K562 (cell line): ENCODE measurements around the gene KAT7. TPM values are rescaled to one million over a fixed set of nuclear protein-coding genes. Genes with fewer than 3 reads are reported as not detected.

Experiments used
- CHD2 ChIP-seq: IDR thresholded peaks from 2 replicates; pipeline ENCODE4 v1.6.1; 2011; ENCODE audit warnings: low read depth, low read length
- EHMT2 ChIP-seq: fragments of 450-650 bp; IDR thresholded peaks from 2 replicates; pipeline ENCODE4 v1.6.1; 2018; ENCODE audit warnings: antibody characterized with exemption
- EP400 ChIP-seq: fragments of 450-650 bp; IDR thresholded peaks from 2 replicates; pipeline ENCODE4 v1.6.1; 2017; ENCODE audit warnings: antibody characterized with exemption, mild to moderate bottlenecking, moderate library complexity
- ETS2 ChIP-seq: IDR thresholded peaks from 2 replicates; pipeline ENCODE4 v1.6.1; 2016; ENCODE audit warnings: borderline replicate concordance, missing genetic modification characterization, mild to moderate bottlenecking, moderate library complexity, missing compliant biosample characterization; ENCODE audit not compliant: poor library complexity, severe bottlenecking
- FOXJ3 ChIP-seq: sonication (generic); formaldehyde crosslinking; IDR thresholded peaks from 2 replicates; pipeline ENCODE4 v1.4.0; 2020; ENCODE audit warnings: mild to moderate bottlenecking, missing genetic modification reagents
- HNRNPH1 ChIP-seq: fragments of 200-400 bp; formaldehyde crosslinking; optimal IDR thresholded peaks from 2 replicates; pipeline ENCODE3; 2017; ENCODE audit warnings: low read depth, mild to moderate bottlenecking, low read length, moderate library complexity
- MTA2 ChIP-seq: fragments of 450-650 bp; IDR thresholded peaks from 2 replicates; pipeline ENCODE4 v1.6.1; 2016; ENCODE audit warnings: low read depth
- NELFE ChIP-seq: IDR thresholded peaks from 2 replicates; pipeline ENCODE4 v1.6.1; 2011; ENCODE audit warnings: mild to moderate bottlenecking; ENCODE audit not compliant: insufficient read depth, insufficient read length
- NFE2 ChIP-seq: IDR thresholded peaks from 2 replicates; pipeline ENCODE4 v1.6.1; 2014; ENCODE audit warnings: antibody characterized with exemption, low read depth
- PPARD ChIP-seq: fragments of 250-450 bp; sonication (Bioruptor Pico); IDR thresholded peaks from 2 replicates; pipeline ENCODE4 v1.8.0; 2022; ENCODE audit warnings: inconsistent platforms, mild to moderate bottlenecking, moderate library complexity
- SMARCA5 ChIP-seq: fragments of 450-650 bp; IDR thresholded peaks from 2 replicates; pipeline ENCODE4 v1.6.1; 2016
- TAF1 ChIP-seq: IDR thresholded peaks from 2 replicates; pipeline ENCODE4 v1.6.1; 2011; ENCODE audit warnings: mild to moderate bottlenecking, low read length, moderate library complexity; ENCODE audit not compliant: insufficient read depth, control insufficient read depth, severe bottlenecking; ENCODE audit errors: extremely low read depth
- TARDBP ChIP-seq: fragments of 450-650 bp; IDR thresholded peaks from 2 replicates; pipeline ENCODE4 v1.6.1; 2016
- XRCC4 ChIP-seq: IDR thresholded peaks from one replicate; pipeline ENCODE4 v1.6.1; 2011; ENCODE audit not compliant: insufficient read depth, insufficient read length; ENCODE audit errors: extremely low read depth
- ZC3H11A ChIP-seq: IDR thresholded peaks from 2 replicates; pipeline ENCODE4 v1.6.1; 2012; ENCODE audit warnings: low read depth, low read length, improper control_type of control experiment
- ZNF347 ChIP-seq: fragments of 450-650 bp; formaldehyde crosslinking; IDR thresholded peaks from 2 replicates; pipeline ENCODE4 v1.4.0; 2020; ENCODE audit warnings: low read depth, mild to moderate bottlenecking, moderate library complexity
- polyA plus RNA-seq, 8 experiments: library from polyadenylated mRNA; depleted of rRNA in 4 of 8; stranded (reverse) in 5 of 8; unstranded in 3 of 8; fragments of >200 nt; fragmentation: Nextera tagmentation in 2 of 8; fragmentation: Illumina TruSeq in 1 of 8; extraction: Ambion mirVana in 2 of 8; extraction: Trizol in 1 of 8; gene quantifications; 2 replicates each; pipeline versions ENCODE4 v1.2.1 to v1.2.3, GENCODE V29; 2011 to 2014; ENCODE audit warnings: inconsistent platforms in 1 of 8, missing spikeins in 1 of 8
- total RNA-seq, 7 experiments: library from RNA; depleted of rRNA in 6 of 7; stranded (reverse); fragments of >200 nt in 6 of 7; fragmentation: Illumina TruSeq in 2 of 7; extraction: Trizol in 2 of 7; gene quantifications; 2 replicates each; pipeline versions ENCODE4 v1.2.1 to v1.2.3, GENCODE V29; 2011 to 2021; ENCODE audit warnings: low replicate concordance in 1 of 7
- TF ChIP-seq, protein P1 (sequence below): sonication (generic); formaldehyde crosslinking; IDR thresholded peaks from 2 replicates; pipeline ENCODE4 v1.8.1; 2023; ENCODE audit warnings: mild to moderate bottlenecking, missing genetic modification reagents
- TF ChIP-seq, protein P2 (sequence below): sonication (generic); formaldehyde crosslinking; IDR thresholded peaks from 2 replicates; pipeline ENCODE4 v1.8.1; 2022; ENCODE audit warnings: missing genetic modification reagents
- TF ChIP-seq, protein P3 (sequence below), 2 experiments: fragments of 450-650 bp; conservative IDR thresholded peaks; 2 replicates each; pipeline ENCODE4 v1.6.1; 2017; ENCODE audit warnings: mild to moderate bottlenecking in 2 of 2, moderate library complexity in 2 of 2
- TF ChIP-seq, protein P4 (sequence below): fragments of 250-450 bp; sonication (Bioruptor Pico); IDR thresholded peaks from 2 replicates; pipeline ENCODE4 v1.6.1; 2021; ENCODE audit warnings: mild to moderate bottlenecking
- TF ChIP-seq, protein P5 (sequence below): fragments of 250-450 bp; sonication (Bioruptor Pico); IDR thresholded peaks from 2 replicates; pipeline ENCODE4 v1.8.0; 2022; ENCODE audit warnings: inconsistent platforms, mild to moderate bottlenecking, moderate library complexity, borderline replicate concordance
- TF ChIP-seq, protein P6 (sequence below): fragments of 250-450 bp; sonication (Bioruptor Pico); IDR thresholded peaks from 2 replicates; pipeline ENCODE4 v1.8.0; 2021; ENCODE audit warnings: borderline replicate concordance, mild to moderate bottlenecking, moderate library complexity; ENCODE audit not compliant: poor library complexity, severe bottlenecking

Gene KAT7
- total and polyA plus RNA-seq, 9 of the 15 experiments (the other 6 are each of a cell fraction or from before 2014, with no cell fraction given): 10.8 to 57.3 (median 34.8) TPM

DNA sequence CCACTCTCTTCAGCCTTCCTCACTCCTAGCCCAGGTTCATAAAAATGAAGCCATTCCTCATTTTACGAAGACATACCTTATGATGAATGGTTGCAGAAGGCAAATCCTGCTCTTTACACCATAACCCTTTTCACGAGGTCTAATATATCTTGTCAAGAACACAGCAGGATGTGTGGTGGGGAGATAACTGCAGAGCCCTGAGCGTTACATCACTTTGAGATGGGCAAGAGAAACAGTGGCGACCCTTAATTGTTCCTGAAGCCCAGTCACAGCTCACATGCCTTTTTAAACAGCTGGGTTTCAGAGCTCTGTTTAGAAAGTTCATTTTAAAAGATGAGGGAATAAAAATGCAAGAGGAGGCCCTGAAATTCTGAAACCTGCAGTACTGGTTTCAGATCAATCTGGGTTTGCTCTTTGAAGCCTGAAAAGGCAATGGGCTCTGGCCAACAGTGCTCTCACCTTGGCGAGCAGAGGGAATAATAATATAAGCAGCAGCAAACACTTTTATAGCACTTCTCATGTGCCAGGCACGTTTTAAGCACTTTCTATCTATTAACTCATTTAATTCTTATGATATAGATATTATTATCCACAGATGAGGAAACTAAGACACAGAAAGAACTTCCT lies 27.4 kb upstream of the KAT7 start (continued):
- TF ChIP-seq HNRNPH1: no peak
- TF ChIP-seq ZNF347 (CRISPR knock-in tag): no peak
- no peak for TF ChIP-seq FOXJ3 (CRISPR knock-in tag)
- TF ChIP-seq EHMT2: no peak
- TF ChIP-seq NFE2: no peak
- TF ChIP-seq, protein P1, sequence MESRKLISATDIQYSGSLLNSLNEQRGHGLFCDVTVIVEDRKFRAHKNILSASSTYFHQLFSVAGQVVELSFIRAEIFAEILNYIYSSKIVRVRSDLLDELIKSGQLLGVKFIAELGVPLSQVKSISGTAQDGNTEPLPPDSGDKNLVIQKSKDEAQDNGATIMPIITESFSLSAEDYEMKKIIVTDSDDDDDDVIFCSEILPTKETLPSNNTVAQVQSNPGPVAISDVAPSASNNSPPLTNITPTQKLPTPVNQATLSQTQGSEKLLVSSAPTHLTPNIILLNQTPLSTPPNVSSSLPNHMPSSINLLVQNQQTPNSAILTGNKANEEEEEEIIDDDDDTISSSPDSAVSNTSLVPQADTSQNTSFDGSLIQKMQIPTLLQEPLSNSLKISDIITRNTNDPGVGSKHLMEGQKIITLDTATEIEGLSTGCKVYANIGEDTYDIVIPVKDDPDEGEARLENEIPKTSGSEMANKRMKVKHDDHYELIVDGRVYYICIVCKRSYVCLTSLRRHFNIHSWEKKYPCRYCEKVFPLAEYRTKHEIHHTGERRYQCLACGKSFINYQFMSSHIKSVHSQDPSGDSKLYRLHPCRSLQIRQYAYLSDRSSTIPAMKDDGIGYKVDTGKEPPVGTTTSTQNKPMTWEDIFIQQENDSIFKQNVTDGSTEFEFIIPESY (CRISPR knock-in tag): no peak
- no peak for TF ChIP-seq TARDBP
- TF ChIP-seq, protein P2, sequence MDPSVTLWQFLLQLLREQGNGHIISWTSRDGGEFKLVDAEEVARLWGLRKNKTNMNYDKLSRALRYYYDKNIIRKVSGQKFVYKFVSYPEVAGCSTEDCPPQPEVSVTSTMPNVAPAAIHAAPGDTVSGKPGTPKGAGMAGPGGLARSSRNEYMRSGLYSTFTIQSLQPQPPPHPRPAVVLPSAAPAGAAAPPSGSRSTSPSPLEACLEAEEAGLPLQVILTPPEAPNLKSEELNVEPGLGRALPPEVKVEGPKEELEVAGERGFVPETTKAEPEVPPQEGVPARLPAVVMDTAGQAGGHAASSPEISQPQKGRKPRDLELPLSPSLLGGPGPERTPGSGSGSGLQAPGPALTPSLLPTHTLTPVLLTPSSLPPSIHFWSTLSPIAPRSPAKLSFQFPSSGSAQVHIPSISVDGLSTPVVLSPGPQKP (CRISPR knock-in tag): no peak
- TF ChIP-seq, protein P3, sequence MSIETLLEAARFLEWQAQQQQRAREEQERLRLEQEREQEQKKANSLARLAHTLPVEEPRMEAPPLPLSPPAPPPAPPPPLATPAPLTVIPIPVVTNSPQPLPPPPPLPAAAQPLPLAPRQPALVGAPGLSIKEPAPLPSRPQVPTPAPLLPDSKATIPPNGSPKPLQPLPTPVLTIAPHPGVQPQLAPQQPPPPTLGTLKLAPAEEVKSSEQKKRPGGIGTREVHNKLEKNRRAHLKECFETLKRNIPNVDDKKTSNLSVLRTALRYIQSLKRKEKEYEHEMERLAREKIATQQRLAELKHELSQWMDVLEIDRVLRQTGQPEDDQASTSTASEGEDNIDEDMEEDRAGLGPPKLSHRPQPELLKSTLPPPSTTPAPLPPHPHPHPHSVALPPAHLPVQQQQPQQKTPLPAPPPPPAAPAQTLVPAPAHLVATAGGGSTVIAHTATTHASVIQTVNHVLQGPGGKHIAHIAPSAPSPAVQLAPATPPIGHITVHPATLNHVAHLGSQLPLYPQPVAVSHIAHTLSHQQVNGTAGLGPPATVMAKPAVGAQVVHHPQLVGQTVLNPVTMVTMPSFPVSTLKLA (conservative IDR thresholded peaks at IDR 0.05): peak; percentile 25 to 67; a peak in 2 of 4 replicates
- no peak for TF ChIP-seq CHD2
- peak; percentile 52; the same call in 1 of the 2 replicates for TF ChIP-seq MTA2
- peak; percentile 52 for TF ChIP-seq EP400
- no peak for TF ChIP-seq PPARD
- no peak for TF ChIP-seq NELFE
- TF ChIP-seq TAF1: no peak
- TF ChIP-seq, protein P4, sequence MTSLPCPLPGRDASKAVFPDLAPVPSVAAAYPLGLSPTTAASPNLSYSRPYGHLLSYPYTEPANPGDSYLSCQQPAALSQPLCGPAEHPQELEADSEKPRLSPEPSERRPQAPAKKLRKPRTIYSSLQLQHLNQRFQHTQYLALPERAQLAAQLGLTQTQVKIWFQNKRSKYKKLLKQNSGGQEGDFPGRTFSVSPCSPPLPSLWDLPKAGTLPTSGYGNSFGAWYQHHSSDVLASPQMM (CRISPR knock-in tag): no peak
- TF ChIP-seq, protein P5, sequence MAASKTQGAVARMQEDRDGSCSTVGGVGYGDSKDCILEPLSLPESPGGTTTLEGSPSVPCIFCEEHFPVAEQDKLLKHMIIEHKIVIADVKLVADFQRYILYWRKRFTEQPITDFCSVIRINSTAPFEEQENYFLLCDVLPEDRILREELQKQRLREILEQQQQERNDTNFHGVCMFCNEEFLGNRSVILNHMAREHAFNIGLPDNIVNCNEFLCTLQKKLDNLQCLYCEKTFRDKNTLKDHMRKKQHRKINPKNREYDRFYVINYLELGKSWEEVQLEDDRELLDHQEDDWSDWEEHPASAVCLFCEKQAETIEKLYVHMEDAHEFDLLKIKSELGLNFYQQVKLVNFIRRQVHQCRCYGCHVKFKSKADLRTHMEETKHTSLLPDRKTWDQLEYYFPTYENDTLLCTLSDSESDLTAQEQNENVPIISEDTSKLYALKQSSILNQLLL: no peak
- TF ChIP-seq SMARCA5: no peak
- TF ChIP-seq ZC3H11A: no peak
- TF ChIP-seq, protein P6, sequence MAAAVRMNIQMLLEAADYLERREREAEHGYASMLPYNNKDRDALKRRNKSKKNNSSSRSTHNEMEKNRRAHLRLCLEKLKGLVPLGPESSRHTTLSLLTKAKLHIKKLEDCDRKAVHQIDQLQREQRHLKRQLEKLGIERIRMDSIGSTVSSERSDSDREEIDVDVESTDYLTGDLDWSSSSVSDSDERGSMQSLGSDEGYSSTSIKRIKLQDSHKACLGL (CRISPR knock-in tag): no peak
- TF ChIP-seq XRCC4: no peak
- no peak for TF ChIP-seq ETS2 (tag)
- TF ChIP-seq, all 486 proteins: peak for 78
